ENCODE data around the gene NMUR1.

The NMUR1 gene

DNA sequence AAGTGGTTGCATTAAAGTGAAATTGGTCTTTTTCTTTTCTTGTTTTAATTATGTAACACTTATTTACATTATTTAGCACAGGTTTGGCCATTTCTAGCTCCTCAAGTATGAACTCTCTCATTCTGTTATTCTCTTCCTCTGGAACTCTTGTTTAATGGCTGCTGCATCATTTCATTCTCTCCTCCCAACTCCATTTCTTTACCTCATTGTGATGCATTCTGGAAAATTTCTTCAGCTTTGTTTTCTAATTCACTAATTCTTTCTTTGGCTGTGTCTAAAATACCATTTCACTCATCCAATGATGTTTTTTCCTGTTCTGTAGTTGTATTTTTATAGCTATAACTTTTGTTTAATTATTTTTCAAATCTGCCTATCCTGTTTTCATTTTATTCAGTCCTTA is 22.5 kb upstream of the NMUR1 start:
- no peak for DNase-seq (ENCODE audit: low read depth)

DNA sequence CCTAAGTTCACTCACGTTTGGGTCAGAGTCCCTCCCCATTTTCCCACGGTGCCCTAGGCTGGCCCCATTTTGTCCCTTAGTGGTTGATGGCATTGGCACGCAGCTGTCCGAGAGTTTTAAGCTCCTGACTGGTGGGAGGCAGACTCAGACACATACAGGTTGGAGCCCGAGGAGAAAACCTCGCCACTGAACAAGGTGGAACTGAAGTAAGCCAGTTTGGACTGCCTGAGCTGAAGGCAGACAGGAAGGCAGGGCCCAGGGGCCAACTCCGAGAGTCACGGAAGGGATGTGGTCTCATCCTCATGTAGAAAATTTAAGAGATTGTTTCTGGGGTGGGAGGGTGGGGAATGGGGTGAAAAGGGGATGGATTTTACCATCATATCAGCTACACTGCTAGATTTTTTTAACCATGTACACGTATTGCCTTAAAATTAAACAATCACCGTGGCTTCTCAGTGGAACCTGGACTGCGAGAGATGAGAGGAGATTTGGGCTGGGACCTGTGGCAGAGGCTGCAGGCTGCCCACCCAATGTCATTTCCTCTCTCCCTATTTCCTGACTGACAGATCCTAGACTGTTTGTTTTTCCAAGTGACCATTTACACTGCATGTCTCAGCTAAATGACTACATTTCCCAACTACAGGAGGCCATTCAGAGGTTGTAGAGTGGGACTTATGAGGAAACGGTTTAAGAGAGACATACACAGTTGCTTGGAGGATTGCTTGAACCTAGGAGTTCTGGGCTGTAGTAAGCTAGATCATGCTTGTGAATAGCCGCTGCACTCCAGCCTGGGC is 19.4 kb upstream of the NMUR1 start:
- DNase-seq (ENCODE audit: low read depth), result no peak

DNA sequence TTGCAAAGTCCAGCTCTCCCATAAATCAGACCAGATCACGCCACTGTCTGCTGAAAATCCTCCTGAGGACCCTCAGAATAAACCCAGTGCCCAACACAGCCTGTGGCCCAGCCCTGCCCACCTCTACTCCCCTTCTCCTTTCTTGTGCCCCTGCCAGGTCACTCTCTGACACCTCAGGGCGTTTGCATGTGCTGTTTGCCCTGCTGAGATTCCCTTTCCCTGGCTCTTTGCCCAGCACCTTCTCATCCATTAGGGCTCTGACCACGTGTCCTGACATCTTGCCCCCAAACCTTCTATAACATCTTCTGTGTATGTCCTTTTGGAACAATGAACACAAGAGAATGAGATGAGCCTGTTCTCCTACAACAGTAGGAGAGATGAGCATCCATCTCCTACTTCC is 18.5 kb upstream of the NMUR1 start:
- no peak for DNase-seq (ENCODE audit: low read depth)

DNA sequence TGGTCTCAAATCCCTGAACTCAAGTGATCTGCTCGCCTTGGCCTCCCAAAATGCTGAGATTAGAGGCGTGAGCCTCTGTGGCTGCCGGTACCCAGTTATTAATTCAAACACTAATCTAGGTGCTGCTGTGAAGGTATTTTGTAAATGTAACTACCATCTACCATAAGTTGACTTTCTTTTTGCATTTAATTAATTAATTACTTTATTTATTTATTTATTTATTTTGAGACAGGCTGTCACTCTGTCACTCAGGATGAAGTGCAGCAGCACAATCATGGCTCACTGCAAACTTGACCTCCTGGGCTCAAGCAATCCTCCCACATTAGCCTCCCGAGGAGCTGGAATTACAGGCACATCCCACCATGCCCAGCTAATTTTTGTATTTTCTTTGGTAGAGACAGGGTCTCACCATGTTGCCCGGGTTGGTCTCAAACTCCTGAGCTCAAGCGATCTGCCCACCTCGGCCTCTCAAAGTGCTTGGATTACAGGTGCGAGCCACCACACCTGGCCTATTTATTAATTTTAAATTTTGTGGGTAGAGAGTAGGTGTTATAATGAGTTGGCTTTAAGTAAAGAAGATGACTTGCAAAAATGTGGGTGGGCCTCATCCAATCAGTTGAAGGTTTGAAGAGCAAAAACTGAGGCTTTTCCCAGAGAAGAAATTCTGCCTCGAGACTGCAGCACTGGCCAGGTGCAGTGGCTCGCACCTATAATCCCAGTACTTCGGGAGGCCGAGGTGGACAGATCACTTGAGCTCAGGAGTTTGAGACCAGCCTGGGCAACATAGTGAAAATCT is 17.3 kb upstream of the NMUR1 start:
- no peak for DNase-seq (ENCODE audit: low read depth)

DNA sequence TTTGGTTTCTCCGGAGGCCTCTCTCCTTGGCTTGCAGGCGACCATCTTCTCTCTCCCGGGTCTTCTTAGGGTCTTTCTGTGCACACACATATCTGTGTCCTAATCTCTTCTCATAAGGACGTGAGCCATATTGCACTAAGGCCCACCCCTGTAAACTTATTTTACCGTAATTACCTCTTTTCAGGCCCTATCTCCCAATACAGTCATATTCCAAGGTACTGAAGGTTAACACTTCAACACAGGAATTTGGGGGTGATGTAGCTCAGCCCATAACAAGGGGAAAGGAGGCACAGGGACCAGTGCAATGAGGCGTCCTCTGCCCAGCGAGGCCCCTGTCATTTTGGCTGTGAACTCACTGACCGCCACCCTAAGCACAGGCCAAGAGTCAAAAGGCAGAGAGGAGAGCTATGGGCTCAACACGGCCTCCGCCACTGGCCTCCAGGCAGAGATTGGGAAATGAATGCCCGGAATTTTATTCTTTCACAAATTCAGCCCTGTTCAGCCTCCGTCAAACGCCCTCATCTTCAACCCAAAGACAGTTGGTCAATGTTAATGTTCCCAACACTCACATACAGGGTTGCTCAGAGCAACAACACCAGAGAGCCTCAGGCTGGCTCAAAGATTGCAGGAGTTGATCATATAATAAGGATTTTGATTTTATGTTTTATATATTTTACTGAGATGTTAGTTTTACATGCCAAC is 15.9 kb upstream of the NMUR1 start:
- DNase-seq (ENCODE audit: low read depth), result no peak

DNA sequence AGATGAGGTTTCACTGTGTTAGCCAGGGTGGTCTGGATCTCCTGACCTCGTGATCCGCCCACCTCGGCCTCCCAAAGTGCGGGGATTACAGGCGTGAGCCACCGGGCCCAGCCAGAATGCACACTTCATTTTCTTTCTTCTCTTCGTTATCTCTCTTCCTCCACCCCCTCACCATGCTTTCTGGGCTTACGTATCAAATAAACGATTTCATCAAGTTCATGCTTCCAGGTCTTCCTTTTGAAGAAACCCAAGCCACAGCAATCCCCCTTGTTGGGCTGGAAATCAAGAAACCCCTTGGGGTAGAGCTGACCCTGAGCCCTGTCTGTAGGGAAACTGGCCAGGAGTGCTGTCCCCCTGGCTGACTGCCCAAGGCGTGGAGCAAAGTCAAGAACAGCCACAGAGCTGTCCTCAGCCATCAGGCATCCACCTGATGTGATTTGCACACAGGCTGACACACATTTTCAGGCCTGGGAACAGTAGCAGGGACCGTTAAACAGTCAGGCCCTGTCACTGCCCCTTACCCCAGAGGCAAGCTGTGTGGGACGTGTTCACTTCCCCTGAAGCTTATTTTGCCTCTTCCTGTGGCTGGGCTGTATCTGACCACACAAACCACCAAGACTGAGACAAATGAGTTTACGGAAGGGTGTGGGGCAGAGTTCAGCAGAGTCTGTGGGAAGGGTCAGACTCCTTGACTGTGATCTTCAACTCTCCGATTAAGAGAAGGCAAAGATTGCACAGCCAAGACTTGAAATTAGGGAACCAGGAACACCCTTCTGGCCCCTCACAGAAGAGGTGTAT is 15.1 kb upstream of the NMUR1 start:
- DNase-seq (ENCODE audit: low read depth), result peak; percentile 94

DNA sequence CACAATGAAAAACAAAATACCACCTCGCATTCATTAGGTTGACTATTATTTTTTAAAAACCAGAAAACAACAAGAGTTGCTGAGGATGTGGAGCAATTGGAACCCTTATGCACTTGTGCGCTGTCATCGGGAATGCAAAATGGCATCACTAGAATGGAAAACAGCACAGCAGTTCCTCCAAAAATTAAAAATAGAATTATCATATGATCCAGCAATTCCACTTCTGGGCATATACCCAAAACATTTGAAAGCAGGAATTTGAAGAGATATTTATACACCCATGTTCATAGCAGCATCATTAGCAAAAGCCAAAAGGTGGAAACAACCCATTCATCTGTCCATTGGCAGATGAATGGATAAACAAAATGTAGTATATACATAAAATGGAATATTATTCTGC is 11.9 kb upstream of the NMUR1 start:
- no peak for DNase-seq (ENCODE audit: low read depth)

DNA sequence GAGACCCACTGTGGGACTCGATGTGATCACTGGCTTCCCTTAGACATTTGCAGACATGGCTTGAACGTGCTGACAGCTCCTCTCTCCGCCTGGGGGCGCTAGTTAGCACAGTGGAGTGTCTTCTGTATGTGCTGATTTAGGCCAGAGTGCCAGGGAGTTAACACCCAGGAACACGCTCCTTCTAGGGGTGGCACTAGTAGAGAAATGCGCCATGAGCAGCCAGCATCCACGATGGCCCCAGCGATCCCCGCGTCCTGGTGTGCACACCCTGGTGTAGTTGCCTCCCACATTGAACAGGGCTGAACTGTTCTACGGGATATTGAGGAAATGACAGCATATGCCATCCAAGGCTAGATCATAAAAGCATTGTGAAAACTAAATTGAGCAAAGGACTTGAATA is 11.4 kb upstream of the NMUR1 start:
- DNase-seq (ENCODE audit: low read depth), result no peak

DNA sequence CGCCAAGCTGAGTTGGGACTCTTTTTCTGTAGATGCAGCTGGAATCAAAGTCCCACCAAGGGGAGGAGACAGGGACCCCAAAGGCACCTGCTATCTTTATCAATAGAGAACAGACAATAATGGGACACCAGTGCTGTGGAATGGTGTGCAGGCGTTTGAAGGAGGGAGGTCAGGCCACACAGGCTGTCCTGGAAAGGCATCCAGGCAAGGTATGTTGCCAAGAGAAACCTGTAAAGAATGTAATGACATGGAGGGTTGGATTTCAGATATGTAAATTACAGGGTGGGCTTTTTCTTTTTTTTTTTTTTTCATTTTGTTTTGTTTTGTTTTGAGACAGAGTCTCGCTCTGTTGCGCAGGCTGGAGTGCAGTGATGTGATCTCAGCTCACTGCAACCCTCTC is 9.7 kb upstream of the NMUR1 start:
- no peak for DNase-seq (ENCODE audit: low read depth)

DNA sequence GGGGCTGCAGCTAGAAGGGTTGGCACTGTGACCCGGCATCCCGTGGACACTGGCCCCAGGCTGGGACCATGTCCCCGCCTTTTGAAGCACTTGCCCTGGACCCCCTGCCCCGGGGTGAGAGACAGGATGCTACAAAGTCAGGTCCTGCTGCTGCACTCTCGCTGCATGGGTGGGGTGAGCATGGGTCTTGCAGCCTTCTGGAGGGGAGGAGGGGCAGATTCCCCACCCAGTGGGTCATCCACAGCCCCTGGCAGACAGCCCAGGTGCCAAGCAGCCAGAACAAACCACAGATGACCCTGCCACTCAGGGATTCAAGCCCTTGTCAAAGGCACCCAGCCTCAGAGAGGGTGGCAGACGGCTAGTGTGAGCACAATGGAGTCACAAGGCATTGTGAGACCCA is 5.7 kb upstream of the NMUR1 start:
- DNase-seq (ENCODE audit: low read depth), result no peak

DNA sequence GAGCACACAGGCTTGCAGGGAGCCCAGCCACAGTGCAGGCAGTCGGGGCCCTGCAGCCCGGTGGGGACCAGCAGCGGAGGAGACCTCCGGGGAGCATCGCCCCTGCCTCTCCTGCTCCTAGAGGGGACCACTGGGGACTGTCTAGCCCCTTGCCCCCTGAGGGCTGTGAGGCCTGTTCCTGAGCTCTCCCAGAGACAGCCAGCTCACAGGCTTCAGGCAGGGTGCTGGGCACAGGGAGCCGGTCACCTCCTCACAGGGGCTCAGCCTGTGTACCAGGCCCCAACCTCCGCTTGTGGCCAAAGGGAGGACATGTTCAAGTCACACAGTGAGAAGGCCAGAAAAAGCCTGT is 3.5 kb upstream of the NMUR1 start:
- DNase-seq (ENCODE audit: low read depth), result no peak

DNA sequence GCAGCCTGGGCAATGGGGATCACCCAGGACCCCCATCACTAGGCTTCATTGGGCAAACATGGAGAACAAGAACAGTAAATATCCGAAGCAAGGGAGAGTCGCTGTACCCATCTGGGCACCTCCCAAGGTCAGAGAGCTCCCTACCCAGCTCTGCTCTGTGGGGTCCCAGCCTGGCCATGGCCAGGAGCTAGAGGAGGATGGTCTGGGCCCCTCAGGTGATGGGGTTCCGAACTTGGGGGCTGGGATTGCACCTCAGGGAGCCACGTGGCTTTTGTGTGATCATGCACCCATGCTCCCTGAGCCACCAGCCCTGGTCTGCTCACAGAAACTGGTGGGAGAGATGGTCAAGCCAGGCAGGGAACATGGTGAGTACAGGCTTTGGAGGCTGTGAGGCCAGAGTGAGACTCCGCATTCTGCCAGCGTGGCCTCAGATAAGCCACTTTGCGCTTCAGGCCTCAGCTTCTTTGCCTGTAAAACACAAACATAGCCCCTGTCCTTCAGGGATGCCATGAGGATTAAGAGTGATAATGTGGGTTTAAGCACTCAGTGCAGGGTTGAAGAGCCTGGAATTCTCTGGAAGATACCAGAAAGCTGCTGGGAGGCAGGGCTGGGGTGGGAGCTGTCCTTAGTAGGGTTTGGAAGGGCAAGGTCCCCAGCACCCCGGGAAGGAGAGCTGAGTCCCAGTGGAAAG is 3.0 kb upstream of the NMUR1 start:
- DNase-seq (ENCODE audit: low read depth), result peak; percentile 28

DNA sequence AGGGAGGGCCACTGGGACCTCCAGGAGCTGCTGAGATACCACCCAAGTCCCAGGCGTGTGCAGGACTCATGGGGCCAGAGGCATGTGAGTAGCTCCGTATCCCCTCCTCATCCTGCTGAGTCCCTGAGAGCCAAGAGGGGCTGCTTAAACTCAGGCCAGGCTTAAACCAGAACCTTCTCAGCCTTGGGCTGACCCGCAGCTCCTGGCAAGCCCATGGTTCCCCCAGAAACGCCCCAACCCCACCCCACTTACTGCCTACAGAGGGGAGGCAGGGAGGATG is 2.5 kb upstream of the NMUR1 start:
- no peak for DNase-seq (ENCODE audit: low read depth)

DNA sequence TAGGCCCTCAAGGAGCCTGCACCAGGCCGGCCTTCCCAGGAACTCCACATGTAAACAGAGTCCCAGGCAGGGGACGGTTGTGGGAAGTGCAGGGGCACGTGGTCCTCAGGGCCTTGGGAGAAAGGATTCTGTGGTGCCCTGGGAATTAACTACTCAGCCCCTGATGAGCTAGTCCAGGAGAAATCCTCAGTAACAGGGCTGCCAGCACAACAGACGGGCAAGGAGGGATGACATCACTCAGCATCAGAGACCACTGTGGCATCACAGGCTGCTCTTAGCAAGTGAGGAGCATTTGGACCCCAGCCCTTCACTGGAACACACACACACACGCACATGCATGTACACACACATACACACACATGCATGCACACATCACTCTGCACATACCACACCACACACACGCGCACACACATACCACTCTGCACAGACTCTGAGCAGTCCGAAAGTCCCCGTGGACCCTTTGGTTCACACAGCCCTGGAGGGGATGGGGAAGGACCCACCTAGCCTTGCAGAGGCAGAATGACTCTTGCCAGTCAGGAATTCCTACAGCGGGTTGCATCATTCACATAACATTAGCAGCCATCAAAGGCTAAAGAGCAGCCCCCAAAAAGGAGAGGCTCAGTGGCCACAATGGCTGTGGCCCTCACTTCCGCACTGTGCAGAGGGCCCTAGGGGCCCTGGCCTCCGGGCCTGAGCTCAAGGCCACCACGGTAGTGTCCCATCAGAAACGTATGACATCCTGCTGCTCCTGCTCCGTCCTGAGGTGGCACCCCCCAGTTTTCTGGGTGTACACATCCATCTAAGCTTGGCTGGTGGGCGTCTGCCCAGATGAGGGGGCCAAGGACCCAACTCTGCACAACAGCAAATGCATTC is 1.9 kb upstream of the NMUR1 start:
- peak; percentile 51 for DNase-seq (ENCODE audit: low read depth)

DNA sequence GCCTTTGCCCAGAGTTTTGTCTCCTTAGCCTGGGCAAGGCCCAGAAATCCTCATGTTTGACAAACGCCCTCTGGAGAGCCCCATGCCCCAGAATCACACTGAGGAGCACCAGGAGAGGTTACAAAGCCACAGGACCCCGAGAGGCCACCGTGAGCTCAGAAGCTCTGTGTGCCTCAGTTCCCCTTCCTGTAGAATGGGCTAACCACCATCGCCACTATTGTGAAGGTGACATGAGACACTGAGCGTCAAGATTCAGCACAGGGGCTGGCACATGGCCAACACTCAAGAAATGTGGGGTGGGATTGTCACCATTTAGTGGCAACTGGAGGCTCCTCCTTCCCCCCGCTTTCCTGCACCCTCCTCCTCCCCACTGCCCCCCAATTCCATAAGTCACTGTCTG is 1.2 kb upstream of the NMUR1 start:
- no peak for DNase-seq (ENCODE audit: low read depth)

DNA sequence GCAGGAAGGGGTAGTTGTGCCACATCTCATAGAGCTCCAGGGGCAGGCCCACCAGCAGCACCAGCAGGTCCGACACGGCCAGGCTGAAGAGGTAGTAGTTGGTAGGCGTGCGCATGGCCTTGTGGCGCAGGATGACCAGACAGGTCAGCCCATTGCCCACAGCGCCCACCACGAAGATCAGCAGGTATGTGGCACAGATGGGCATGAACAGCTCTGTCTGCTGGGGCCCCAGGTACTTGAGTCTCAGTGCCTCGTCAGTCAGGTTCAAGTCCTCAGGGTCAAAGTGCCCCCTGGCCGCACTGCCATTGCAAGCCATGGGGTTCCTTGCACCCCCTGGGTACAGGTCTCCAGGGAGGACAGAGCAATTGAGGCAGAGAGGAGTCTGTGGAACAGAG is 1.6 kb downstream of the NMUR1 start:
- no peak for DNase-seq (ENCODE audit: low read depth)

DNA sequence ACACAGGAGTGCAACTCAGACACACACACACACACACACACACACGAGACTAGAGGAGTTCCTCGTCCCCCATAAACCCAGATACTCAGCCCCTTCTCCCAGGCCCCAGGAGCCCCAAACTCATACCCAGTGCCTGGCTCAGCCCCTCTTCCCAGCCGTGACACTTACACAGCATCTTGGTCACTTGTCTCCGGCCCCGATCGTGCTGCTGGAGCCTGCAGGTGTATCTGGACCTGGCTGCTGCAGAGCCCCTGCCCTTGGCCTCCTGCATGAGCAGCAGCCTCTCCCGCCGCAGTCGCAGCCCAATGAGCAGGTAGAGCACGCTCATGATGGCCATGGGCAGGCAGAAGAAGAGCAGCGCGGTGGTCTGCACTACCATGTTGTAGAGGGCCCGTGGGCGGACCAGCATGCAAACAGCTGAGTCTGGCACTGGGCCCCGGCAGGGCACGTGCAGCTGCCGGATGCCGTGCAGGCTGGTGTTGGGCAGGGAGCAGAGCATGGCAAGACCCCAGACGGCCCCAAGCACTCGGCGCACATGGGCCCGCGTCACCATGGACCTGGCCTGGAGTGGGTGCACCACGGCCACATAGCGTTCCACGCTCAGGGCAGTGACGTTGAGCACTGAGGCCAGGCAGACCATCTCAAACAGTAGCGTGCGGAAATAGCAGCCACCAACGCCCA is 2.1 kb downstream of the NMUR1 start:
- DNase-seq (ENCODE audit: low read depth), result no peak

DNA sequence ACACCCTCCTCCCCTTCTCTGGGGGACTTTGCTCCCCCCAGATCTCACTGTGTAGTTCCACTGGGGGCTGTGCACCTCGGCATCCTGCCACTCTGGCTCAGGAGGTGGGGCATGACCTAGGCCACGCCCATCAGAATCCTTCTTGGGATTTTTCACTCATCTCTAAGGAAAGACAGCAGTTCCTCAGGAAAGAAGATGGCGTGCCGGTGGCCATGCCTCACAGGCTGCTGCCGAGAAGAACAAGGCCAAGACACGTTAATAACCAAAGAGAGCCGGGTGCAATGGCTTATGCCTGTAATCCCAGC is 3.2 kb downstream of the NMUR1 start:
- no peak for DNase-seq (ENCODE audit: low read depth)

DNA sequence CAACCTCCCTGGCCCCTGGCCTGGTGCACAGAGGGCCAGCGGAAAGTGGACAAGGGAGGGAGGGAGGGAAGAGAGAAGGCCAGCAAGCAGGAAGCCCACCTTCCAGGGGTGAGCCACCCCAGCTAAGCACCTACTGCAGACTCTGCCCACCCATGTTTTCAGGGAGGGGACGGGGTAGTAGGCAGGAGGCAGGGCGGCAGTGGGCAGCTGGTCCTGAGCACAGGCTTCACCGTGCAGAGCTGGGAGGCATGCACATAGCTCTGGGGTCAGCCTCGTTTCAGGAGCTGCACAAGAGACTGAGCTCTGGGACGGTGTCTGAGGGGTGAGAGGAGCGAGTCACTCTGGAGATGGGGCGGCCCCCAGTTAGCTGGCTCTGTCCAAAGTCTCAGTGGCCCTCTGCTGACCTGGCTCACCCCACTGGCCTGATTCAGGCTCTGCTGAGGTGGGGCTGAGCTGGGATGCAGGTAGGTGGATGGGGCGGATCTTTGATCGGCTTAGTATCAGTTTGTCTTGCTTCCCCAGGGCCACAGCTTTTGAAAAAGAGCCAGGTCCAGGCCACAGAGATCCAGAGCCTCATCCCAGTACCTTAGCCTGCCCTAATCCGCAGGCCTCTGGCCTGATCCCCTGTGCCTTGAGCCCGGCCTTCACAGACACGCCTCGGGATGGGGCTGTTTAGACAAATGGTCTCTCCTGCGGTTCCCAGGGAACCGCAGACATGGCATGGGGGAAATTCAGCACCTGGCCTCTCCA is 3.7 kb downstream of the NMUR1 start:
- no peak for DNase-seq (ENCODE audit: low read depth)

Measured in amniotic epithelial cell (primary cell).